K562 (cell line): Measurements from ENCODE around the gene PPP4R4. TPM values are rescaled to one million over a fixed set of nuclear protein-coding genes. Genes with fewer than 3 reads are reported as not detected.

Experiments
- ATF4 ChIP-seq: fragments of 450-650 bp; formaldehyde crosslinking; IDR thresholded peaks from 2 replicates; pipeline ENCODE4 v1.4.0; 2022; ENCODE audit warnings: mild to moderate bottlenecking, moderate library complexity
- FOXK2 ChIP-seq, 2 experiments: fragments of 450-650 bp; IDR thresholded peaks in 1 of 2; conservative IDR thresholded peaks in 1 of 2; 2 replicates each; pipeline ENCODE4 v1.6.1; 2016; ENCODE audit warnings: low read depth in 2 of 2, mild to moderate bottlenecking in 1 of 2
- GTF2E2 ChIP-seq: fragments of 200-800 bp; sonication (Bioruptor generic); IDR thresholded peaks from 2 replicates; pipeline ENCODE4 v1.6.1; 2016; ENCODE audit warnings: missing genetic modification characterization, missing compliant biosample characterization
- HMG20B ChIP-seq: fragments of 250-450 bp; sonication (Bioruptor Pico); IDR thresholded peaks from 2 replicates; pipeline ENCODE4 v1.5.0; 2021; ENCODE audit warnings: mild to moderate bottlenecking
- IFI16 ChIP-seq: fragments of 250-450 bp; sonication (Bioruptor Pico); IDR thresholded peaks from 2 replicates; pipeline ENCODE4 v2.1.2; 2022; ENCODE audit warnings: mild to moderate bottlenecking, inconsistent platforms
- PHB2 ChIP-seq: fragments of 450-650 bp; IDR thresholded peaks from 2 replicates; pipeline ENCODE4 v1.6.1; 2017; ENCODE audit warnings: low read depth
- POLR3A ChIP-seq: IDR thresholded peaks from 2 replicates; pipeline ENCODE4 v1.6.1; 2011; ENCODE audit warnings: borderline replicate concordance, mild to moderate bottlenecking, moderate library complexity; ENCODE audit not compliant: insufficient read length, insufficient read depth; ENCODE audit errors: extremely low read depth
- RBM39 ChIP-seq: fragments of 200-400 bp; formaldehyde crosslinking; optimal IDR thresholded peaks from 2 replicates; pipeline ENCODE3; 2018; ENCODE audit warnings: low read depth, low read length
- RCOR1 ChIP-seq, 2 experiments: IDR thresholded peaks; 2 replicates each; pipeline ENCODE4 v1.6.1; 2012; ENCODE audit warnings: low read depth in 2 of 2, low read length in 2 of 2, borderline replicate concordance in 1 of 2, improper control_type of control experiment in 1 of 2
- SETDB1 ChIP-seq: IDR thresholded peaks from one replicate; pipeline ENCODE4 v1.6.1; 2012; ENCODE audit warnings: low read length, control low read depth, inconsistent platforms
- SFPQ ChIP-seq: fragments of 200-400 bp; formaldehyde crosslinking; IDR thresholded peaks from 2 replicates; pipeline ENCODE4 v1.6.1; 2017; ENCODE audit warnings: mild to moderate bottlenecking, low read depth, low read length, moderate library complexity
- TBP ChIP-seq: optimal IDR thresholded peaks from 2 replicates; pipeline ENCODE3; 2011; ENCODE audit warnings: low read depth, low read length, improper control_type of control experiment
- ZFP30 ChIP-seq: fragments of 250-450 bp; sonication (Bioruptor Pico); IDR thresholded peaks from 2 replicates; pipeline ENCODE4 v1.8.0; 2022; ENCODE audit warnings: moderate library complexity, mild to moderate bottlenecking, inconsistent platforms, borderline replicate concordance
- ZKSCAN8 ChIP-seq: fragments of 200-800 bp; sonication (Bioruptor generic); IDR thresholded peaks from 2 replicates; pipeline ENCODE4 v1.6.1; 2016; ENCODE audit warnings: missing genetic modification characterization, missing compliant biosample characterization
- ZNF232 ChIP-seq: sonication (generic); formaldehyde crosslinking; IDR thresholded peaks from 2 replicates; pipeline ENCODE4 v1.8.0; 2022; ENCODE audit warnings: mild to moderate bottlenecking, missing genetic modification reagents
- ZZZ3 ChIP-seq: fragments of 450-650 bp; IDR thresholded peaks from 2 replicates; pipeline ENCODE4 v1.6.1; 2016; ENCODE audit warnings: antibody characterized with exemption, mild to moderate bottlenecking, moderate library complexity
- polyA plus RNA-seq, 8 experiments: library from polyadenylated mRNA; depleted of rRNA in 4 of 8; stranded (reverse) in 5 of 8; unstranded in 3 of 8; fragments of >200 nt; fragmentation: Nextera tagmentation in 2 of 8; fragmentation: Illumina TruSeq in 1 of 8; extraction: Ambion mirVana in 2 of 8; extraction: Trizol in 1 of 8; gene quantifications; 2 replicates each; pipeline versions ENCODE4 v1.2.1 to v1.2.3, GENCODE V29; 2011 to 2014; ENCODE audit warnings: inconsistent platforms in 1 of 8, missing spikeins in 1 of 8
- total RNA-seq, 7 experiments: library from RNA; depleted of rRNA in 6 of 7; stranded (reverse); fragments of >200 nt in 6 of 7; fragmentation: Illumina TruSeq in 2 of 7; extraction: Trizol in 2 of 7; gene quantifications; 2 replicates each; pipeline versions ENCODE4 v1.2.1 to v1.2.3, GENCODE V29; 2011 to 2021; ENCODE audit warnings: low replicate concordance in 1 of 7
- TF ChIP-seq, protein P1 (sequence below): fragments of 250-450 bp; sonication (Bioruptor Pico); IDR thresholded peaks from 2 replicates; pipeline ENCODE4 v1.8.0; 2022; ENCODE audit warnings: inconsistent platforms, mild to moderate bottlenecking, moderate library complexity, borderline replicate concordance
- TF ChIP-seq, protein P2 (sequence below), 3 experiments: IDR thresholded peaks in 2 of 3; conservative IDR thresholded peaks in 1 of 3; 2 replicates each; pipeline ENCODE4 v1.5.1; 2011 to 2012; ENCODE audit warnings: low read length in 3 of 3, mild to moderate bottlenecking in 3 of 3, control low read depth in 2 of 3, improper control_type of control experiment in 1 of 3, inconsistent platforms in 1 of 3, low read depth in 1 of 3, mixed read lengths in 1 of 3, moderate library complexity in 1 of 3; ENCODE audit not compliant: insufficient read depth in 2 of 3
- TF ChIP-seq, protein P3 (sequence below): sonication (generic); formaldehyde crosslinking; IDR thresholded peaks from 2 replicates; pipeline ENCODE4 v1.9.0; 2022; ENCODE audit warnings: mild to moderate bottlenecking, missing genetic modification reagents
- TF ChIP-seq, protein P4 (sequence below): fragments of 450-650 bp; IDR thresholded peaks from 2 replicates; pipeline ENCODE4 v1.6.1; 2014; ENCODE audit warnings: low read depth, mild to moderate bottlenecking, moderate library complexity, borderline replicate concordance

Gene PPP4R4
- total and polyA plus RNA-seq, 9 of the 15 experiments (the other 6 are each of a cell fraction or from before 2014, with no cell fraction given) = 0.11 to 0.26 TPM; not detected in 7

DNA sequence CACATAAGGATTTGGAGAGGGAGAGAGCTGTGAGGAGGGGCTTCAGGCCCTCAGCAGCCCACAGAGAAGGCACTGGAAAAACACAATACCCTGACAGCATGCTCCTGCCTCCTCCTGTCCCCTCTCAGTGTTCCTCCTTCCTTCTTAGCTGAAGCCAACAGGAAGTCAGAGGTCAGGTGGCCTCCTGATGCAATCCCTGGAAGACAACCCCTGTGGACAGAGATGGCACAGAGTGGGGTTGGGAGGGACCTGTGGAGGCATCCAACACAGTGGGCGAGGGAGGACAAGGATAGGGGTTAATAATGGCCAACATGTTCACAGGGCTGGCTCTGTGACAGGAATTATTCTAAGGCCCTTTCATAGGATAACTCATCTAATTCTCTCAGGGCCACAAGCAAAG is 29.4 kb upstream of the PPP4R4 start (continued):
- TF ChIP-seq FOXK2 (conservative IDR thresholded peaks at IDR 0.05 in 1 of 2, IDR thresholded peaks at IDR 0.05 in 1 of 2; ENCODE audit: low read depth in 2 of 2) = no peak
- no peak for TF ChIP-seq PHB2
- TF ChIP-seq ZNF232 (CRISPR knock-in tag) = no peak
- TF ChIP-seq POLR3A = no peak
- TF ChIP-seq, protein P1, sequence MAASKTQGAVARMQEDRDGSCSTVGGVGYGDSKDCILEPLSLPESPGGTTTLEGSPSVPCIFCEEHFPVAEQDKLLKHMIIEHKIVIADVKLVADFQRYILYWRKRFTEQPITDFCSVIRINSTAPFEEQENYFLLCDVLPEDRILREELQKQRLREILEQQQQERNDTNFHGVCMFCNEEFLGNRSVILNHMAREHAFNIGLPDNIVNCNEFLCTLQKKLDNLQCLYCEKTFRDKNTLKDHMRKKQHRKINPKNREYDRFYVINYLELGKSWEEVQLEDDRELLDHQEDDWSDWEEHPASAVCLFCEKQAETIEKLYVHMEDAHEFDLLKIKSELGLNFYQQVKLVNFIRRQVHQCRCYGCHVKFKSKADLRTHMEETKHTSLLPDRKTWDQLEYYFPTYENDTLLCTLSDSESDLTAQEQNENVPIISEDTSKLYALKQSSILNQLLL (CRISPR knock-in tag) = no peak
- TF ChIP-seq ATF4 (CRISPR knock-in tag) = peak; percentile 68
- no peak for TF ChIP-seq SFPQ
- TF ChIP-seq IFI16 (CRISPR knock-in tag) = no peak
- no peak for TF ChIP-seq RCOR1 (IDR thresholded peaks at IDR 0.05; ENCODE audit: borderline replicate concordance in 1 of 2, low read depth in 2 of 2, low read length in 2 of 2)
- TF ChIP-seq, protein P2, sequence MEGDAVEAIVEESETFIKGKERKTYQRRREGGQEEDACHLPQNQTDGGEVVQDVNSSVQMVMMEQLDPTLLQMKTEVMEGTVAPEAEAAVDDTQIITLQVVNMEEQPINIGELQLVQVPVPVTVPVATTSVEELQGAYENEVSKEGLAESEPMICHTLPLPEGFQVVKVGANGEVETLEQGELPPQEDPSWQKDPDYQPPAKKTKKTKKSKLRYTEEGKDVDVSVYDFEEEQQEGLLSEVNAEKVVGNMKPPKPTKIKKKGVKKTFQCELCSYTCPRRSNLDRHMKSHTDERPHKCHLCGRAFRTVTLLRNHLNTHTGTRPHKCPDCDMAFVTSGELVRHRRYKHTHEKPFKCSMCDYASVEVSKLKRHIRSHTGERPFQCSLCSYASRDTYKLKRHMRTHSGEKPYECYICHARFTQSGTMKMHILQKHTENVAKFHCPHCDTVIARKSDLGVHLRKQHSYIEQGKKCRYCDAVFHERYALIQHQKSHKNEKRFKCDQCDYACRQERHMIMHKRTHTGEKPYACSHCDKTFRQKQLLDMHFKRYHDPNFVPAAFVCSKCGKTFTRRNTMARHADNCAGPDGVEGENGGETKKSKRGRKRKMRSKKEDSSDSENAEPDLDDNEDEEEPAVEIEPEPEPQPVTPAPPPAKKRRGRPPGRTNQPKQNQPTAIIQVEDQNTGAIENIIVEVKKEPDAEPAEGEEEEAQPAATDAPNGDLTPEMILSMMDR (IDR thresholded peaks at IDR 0.05 in 2 of 3, conservative IDR thresholded peaks at IDR 0.05 in 1 of 3; ENCODE audit: insufficient read depth in 2 of 3, low read depth in 1 of 3, low read length in 3 of 3) = no peak
- TF ChIP-seq, protein P3, sequence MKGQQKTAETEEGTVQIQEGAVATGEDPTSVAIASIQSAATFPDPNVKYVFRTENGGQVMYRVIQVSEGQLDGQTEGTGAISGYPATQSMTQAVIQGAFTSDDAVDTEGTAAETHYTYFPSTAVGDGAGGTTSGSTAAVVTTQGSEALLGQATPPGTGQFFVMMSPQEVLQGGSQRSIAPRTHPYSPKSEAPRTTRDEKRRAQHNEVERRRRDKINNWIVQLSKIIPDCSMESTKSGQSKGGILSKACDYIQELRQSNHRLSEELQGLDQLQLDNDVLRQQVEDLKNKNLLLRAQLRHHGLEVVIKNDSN = no peak; the same call in 1 of the 2 replicates
- TF ChIP-seq TBP = no peak
- no peak for TF ChIP-seq ZKSCAN8 (CRISPR knock-in tag)
- TF ChIP-seq, protein P4, sequence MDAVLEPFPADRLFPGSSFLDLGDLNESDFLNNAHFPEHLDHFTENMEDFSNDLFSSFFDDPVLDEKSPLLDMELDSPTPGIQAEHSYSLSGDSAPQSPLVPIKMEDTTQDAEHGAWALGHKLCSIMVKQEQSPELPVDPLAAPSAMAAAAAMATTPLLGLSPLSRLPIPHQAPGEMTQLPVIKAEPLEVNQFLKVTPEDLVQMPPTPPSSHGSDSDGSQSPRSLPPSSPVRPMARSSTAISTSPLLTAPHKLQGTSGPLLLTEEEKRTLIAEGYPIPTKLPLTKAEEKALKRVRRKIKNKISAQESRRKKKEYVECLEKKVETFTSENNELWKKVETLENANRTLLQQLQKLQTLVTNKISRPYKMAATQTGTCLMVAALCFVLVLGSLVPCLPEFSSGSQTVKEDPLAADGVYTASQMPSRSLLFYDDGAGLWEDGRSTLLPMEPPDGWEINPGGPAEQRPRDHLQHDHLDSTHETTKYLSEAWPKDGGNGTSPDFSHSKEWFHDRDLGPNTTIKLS = no peak
- no peak for TF ChIP-seq GTF2E2 (tag)
- no peak for TF ChIP-seq ZFP30 (CRISPR knock-in tag)
- no peak for TF ChIP-seq HMG20B (CRISPR knock-in tag)
- no peak for TF ChIP-seq RBM39
- no peak for TF ChIP-seq SETDB1
- no peak for TF ChIP-seq ZZZ3
